Effector memory CD4-positive, alpha-beta T cell (primary cell): Measurements from ENCODE around the gene PLXNA4.

Source experiments
- DNase-seq, 3 donors: peaks; one replicate each; pipeline ENCODE4 v3.0.0-alpha.2; 2020
- H3K27ac ChIP-seq: 2 replicates; pipeline ENCODE4 v1.7.0; 2013; ENCODE audit warnings: mild to moderate bottlenecking, low read length, moderate library complexity; ENCODE audit not compliant: insufficient read depth, poor library complexity, severe bottlenecking
- H3K27me3 ChIP-seq: replicated peaks from 2 replicates; pipeline ENCODE4 v1.7.0; 2013; ENCODE audit warnings: mild to moderate bottlenecking, low read length; ENCODE audit not compliant: insufficient read depth, control insufficient read depth, poor library complexity, severe bottlenecking
- H3K36me3 ChIP-seq: 2 replicates; pipeline ENCODE4 v1.7.0; 2013; ENCODE audit warnings: mild to moderate bottlenecking, low read length, moderate library complexity; ENCODE audit not compliant: control insufficient read depth, insufficient read depth
- H3K4me1 ChIP-seq: 2 replicates; pipeline ENCODE4 v1.7.0; 2013; ENCODE audit warnings: low read length, mild to moderate bottlenecking; ENCODE audit not compliant: control insufficient read depth, insufficient read depth, poor library complexity, severe bottlenecking
- H3K4me3 ChIP-seq: 2 replicates; pipeline ENCODE4 v1.7.0; 2013; ENCODE audit warnings: low read length, low read depth, mild to moderate bottlenecking; ENCODE audit not compliant: insufficient read depth, poor library complexity, severe bottlenecking
- H3K9me3 ChIP-seq: 2 replicates; pipeline ENCODE4 v1.7.0; 2013; ENCODE audit warnings: mild to moderate bottlenecking, low read length, moderate library complexity; ENCODE audit not compliant: control insufficient read depth

Gene PLXNA4

GRCh38 chr7:132526111-132526740, 50.0 kb downstream of the PLXNA4 start:
- Histone ChIP-seq H3K36me3 (no peaks in the 10 kb centered on the region), H3K27ac (no peak overlapping the region), H3K27me3 (no peaks in the 10 kb centered on the region), H3K9me3 (no peaks in the 10 kb centered on the region), H3K4me3 (no peak overlapping the region), H3K4me1 (no peaks in the 10 kb centered on the region)
- no peak for DNase-seq

GRCh38 chr7:132521423-132521822, 54.8 kb downstream of the PLXNA4 start:
- H3K27me3 ChIP-seq = no peaks in the 10 kb centered on the region
- no peaks in the 10 kb centered on the region for H3K4me1 ChIP-seq
- DNase-seq = no peak
- no peak overlapping the region for H3K4me3 ChIP-seq
- no peak overlapping the region for H3K27ac ChIP-seq
- no peaks in the 10 kb centered on the region for H3K36me3 ChIP-seq
- no peaks in the 10 kb centered on the region for H3K9me3 ChIP-seq

GRCh38 chr7:132520591-132521280, 55.5 kb downstream of the PLXNA4 start:
- H3K36me3 ChIP-seq = no peaks in the 10 kb centered on the region
- H3K9me3 ChIP-seq = no peaks in the 10 kb centered on the region
- DNase-seq = no peak
- H3K4me3 ChIP-seq = no peak overlapping the region
- no peaks in the 10 kb centered on the region for H3K4me1 ChIP-seq
- no peaks in the 10 kb centered on the region for H3K27me3 ChIP-seq
- H3K27ac ChIP-seq = no peak overlapping the region

- H3K27ac ChIP-seq = no peak overlapping the region
- no peaks in the 10 kb centered on the region for H3K36me3 ChIP-seq
- DNase-seq = no peak
- no peaks in the 10 kb centered on the region for H3K27me3 ChIP-seq
- no peaks in the 10 kb centered on the region for H3K9me3 ChIP-seq
- no peaks in the 10 kb centered on the region for H3K4me1 ChIP-seq
- no peak overlapping the region for H3K4me3 ChIP-seq
Observed at GRCh38 chr7:132519936-132520335, 56.3 kb downstream of the PLXNA4 start.

- Histone ChIP-seq H3K4me1 (no peaks in the 10 kb centered on the region), H3K36me3 (no peaks in the 10 kb centered on the region), H3K27me3 (no peaks in the 10 kb centered on the region), H3K27ac (no peak overlapping the region), H3K4me3 (no peak overlapping the region), H3K9me3 (no peaks in the 10 kb centered on the region)
- DNase-seq = no peak
Observed at GRCh38 chr7:132518839-132519173, 57.5 kb downstream of the PLXNA4 start.

- DNase-seq = no peak
- no peaks in the 10 kb centered on the region for H3K36me3 ChIP-seq
Observed at GRCh38 chr7:132518102-132518838, 58.0 kb downstream of the PLXNA4 start.

GRCh38 chr7:132516042-132516840, 60.0 kb downstream of the PLXNA4 start:
- no peak overlapping the region for H3K4me3 ChIP-seq
- no peak for DNase-seq
- no peaks in the 10 kb centered on the region for H3K36me3 ChIP-seq
- no peaks in the 10 kb centered on the region for H3K9me3 ChIP-seq
- no peaks in the 10 kb centered on the region for H3K4me1 ChIP-seq
- H3K27me3 ChIP-seq = no peaks in the 10 kb centered on the region
- no peak overlapping the region for H3K27ac ChIP-seq

More at GRCh38 chr7:132518102-132518838, 58.0 kb downstream of the PLXNA4 start:
- Histone ChIP-seq H3K4me1 (no peaks in the 10 kb centered on the region), H3K4me3 (no peak overlapping the region), H3K27ac (no peak overlapping the region), H3K9me3 (no peaks in the 10 kb centered on the region), H3K27me3 (no peaks in the 10 kb centered on the region)

- no peaks in the 10 kb centered on the region for H3K27me3 ChIP-seq
- H3K27ac ChIP-seq = no peak overlapping the region
- H3K4me1 ChIP-seq = no peaks in the 10 kb centered on the region
- H3K4me3 ChIP-seq = no peak overlapping the region
- DNase-seq = no peak
- H3K9me3 ChIP-seq = no peaks in the 10 kb centered on the region
- H3K36me3 ChIP-seq = no peaks in the 10 kb centered on the region
Observed at GRCh38 chr7:132515181-132515580, 61.1 kb downstream of the PLXNA4 start.

GRCh38 chr7:132514430-132514829, 61.8 kb downstream of the PLXNA4 start:
- peaks cover 5% of the 10 kb centered on the region for H3K4me1 ChIP-seq
- H3K27ac ChIP-seq = no peak overlapping the region
- H3K27me3 ChIP-seq = no peaks in the 10 kb centered on the region
- no peaks in the 10 kb centered on the region for H3K36me3 ChIP-seq
- no peaks in the 10 kb centered on the region for H3K9me3 ChIP-seq
- no peak for DNase-seq
- H3K4me3 ChIP-seq = no peak overlapping the region
